ENCODE results near the gene TBC1D16. TPM values are rescaled to one million over a fixed set of nuclear protein-coding genes. Genes with fewer than 3 reads are reported as not detected.

The TBC1D16 gene
- total RNA-seq, 1 donor: 68.8 TPM

GRCh38 chr17:79946352-79947231, 89.1 kb downstream of the TBC1D16 start:
- Histone ChIP-seq H4K20me1 (ENCODE audit: insufficient read depth, low read length) (peaks cover 5% of the 10 kb centered on the region), H3K27ac (ENCODE audit: low read depth, low read length) (no peak overlapping the region), H3K4me2 (ENCODE audit: insufficient read depth, low read length) (no peak overlapping the region), H3K36me3 (ENCODE audit: insufficient read depth, low read length) (peaks cover 11% of the 10 kb centered on the region), H3K27me3 (ENCODE audit: insufficient read depth, low read length) (no peaks in the 10 kb centered on the region), H3K4me3 (ENCODE audit: insufficient read depth, low read length) (no peak overlapping the region), H3K79me2 (ENCODE audit: insufficient read depth, low read length) (no peaks in the 10 kb centered on the region), H2AFZ (ENCODE audit: low read length) (no peak overlapping the region), H3K4me1 (ENCODE audit: insufficient read depth, low read length) (peaks cover 13% of the 10 kb centered on the region), H3K9me3 (ENCODE audit: low read depth, low read length) (no peaks in the 10 kb centered on the region)
- peak; percentile 84 for DNase-seq (ENCODE audit: insufficient read length, low spot score, missing footprints)
- TF ChIP-seq, protein P1, sequence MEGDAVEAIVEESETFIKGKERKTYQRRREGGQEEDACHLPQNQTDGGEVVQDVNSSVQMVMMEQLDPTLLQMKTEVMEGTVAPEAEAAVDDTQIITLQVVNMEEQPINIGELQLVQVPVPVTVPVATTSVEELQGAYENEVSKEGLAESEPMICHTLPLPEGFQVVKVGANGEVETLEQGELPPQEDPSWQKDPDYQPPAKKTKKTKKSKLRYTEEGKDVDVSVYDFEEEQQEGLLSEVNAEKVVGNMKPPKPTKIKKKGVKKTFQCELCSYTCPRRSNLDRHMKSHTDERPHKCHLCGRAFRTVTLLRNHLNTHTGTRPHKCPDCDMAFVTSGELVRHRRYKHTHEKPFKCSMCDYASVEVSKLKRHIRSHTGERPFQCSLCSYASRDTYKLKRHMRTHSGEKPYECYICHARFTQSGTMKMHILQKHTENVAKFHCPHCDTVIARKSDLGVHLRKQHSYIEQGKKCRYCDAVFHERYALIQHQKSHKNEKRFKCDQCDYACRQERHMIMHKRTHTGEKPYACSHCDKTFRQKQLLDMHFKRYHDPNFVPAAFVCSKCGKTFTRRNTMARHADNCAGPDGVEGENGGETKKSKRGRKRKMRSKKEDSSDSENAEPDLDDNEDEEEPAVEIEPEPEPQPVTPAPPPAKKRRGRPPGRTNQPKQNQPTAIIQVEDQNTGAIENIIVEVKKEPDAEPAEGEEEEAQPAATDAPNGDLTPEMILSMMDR (IDR thresholded peaks at IDR 0.05; ENCODE audit: extremely low read depth, low read depth, low read length): no peak

GRCh38 chr17:79945591-79946255, 89.9 kb downstream of the TBC1D16 start:
- Histone ChIP-seq H4K20me1 (ENCODE audit: insufficient read depth, low read length) (peaks cover 5% of the 10 kb centered on the region), H3K27ac (ENCODE audit: low read depth, low read length) (no peak overlapping the region), H3K27me3 (ENCODE audit: insufficient read depth, low read length) (no peaks in the 10 kb centered on the region), H3K4me1 (ENCODE audit: insufficient read depth, low read length) (peaks cover 7% of the 10 kb centered on the region), H3K4me2 (ENCODE audit: insufficient read depth, low read length) (no peak overlapping the region), H3K4me3 (ENCODE audit: insufficient read depth, low read length) (no peak overlapping the region), H3K79me2 (ENCODE audit: insufficient read depth, low read length) (no peaks in the 10 kb centered on the region), H3K36me3 (ENCODE audit: insufficient read depth, low read length) (peaks cover 11% of the 10 kb centered on the region), H2AFZ (ENCODE audit: low read length) (no peak overlapping the region), H3K9me3 (ENCODE audit: low read depth, low read length) (no peaks in the 10 kb centered on the region)
- DNase-seq (ENCODE audit: insufficient read length, low spot score, missing footprints): peak; percentile 81
- TF ChIP-seq, protein P1 (IDR thresholded peaks at IDR 0.05; ENCODE audit: extremely low read depth, low read depth, low read length): no peak

GRCh38 chr17:79944821-79945391, 90.8 kb downstream of the TBC1D16 start:
- Histone ChIP-seq H3K4me1 (ENCODE audit: insufficient read depth, low read length) (peaks cover 7% of the 10 kb centered on the region), H3K4me3 (ENCODE audit: insufficient read depth, low read length) (no peak overlapping the region), H3K27me3 (ENCODE audit: insufficient read depth, low read length) (no peaks in the 10 kb centered on the region), H3K36me3 (ENCODE audit: insufficient read depth, low read length) (peaks cover 15% of the 10 kb centered on the region), H2AFZ (ENCODE audit: low read length) (no peak overlapping the region), H3K79me2 (ENCODE audit: insufficient read depth, low read length) (no peaks in the 10 kb centered on the region), H3K27ac (ENCODE audit: low read depth, low read length) (no peak overlapping the region), H4K20me1 (ENCODE audit: insufficient read depth, low read length) (peaks cover 5% of the 10 kb centered on the region), H3K9me3 (ENCODE audit: low read depth, low read length) (no peaks in the 10 kb centered on the region), H3K4me2 (ENCODE audit: insufficient read depth, low read length) (no peak overlapping the region)
- DNase-seq (ENCODE audit: insufficient read length, low spot score, missing footprints): peak; percentile 71
- TF ChIP-seq, protein P1 (IDR thresholded peaks at IDR 0.05; ENCODE audit: extremely low read depth, low read depth, low read length): no peak
